Activated CD4-positive, alpha-beta T cell treated with anti-CD3 and anti-CD28 coated beads, Interleukin-2, amount 10 ng/mL, durations not matched to agents 7 days and 5 days (primary cell): ENCODE data around the gene INTS1. TPM values are rescaled to one million over a fixed set of nuclear protein-coding genes. Genes with fewer than 3 reads are reported as not detected.
A peak's percentile ranks its signal among the peaks of the same experiment; 100 is the strongest.

Experiments used
- CTCF ChIA-PET: fragments of 350-600 bp; sonication (Branson Sonifier 250); formaldehyde crosslinking; loops from one replicate; lab custom pipeline; 2021; ENCODE audit warnings: antibody characterized with exemption; lab: Charles Lee
- POLR2A ChIA-PET: fragments of 350-600 bp; sonication (Branson Sonifier 250); formaldehyde crosslinking; loops from one replicate; lab custom pipeline; 2021; ENCODE audit warnings: antibody characterized with exemption; lab: Charles Lee
- DNase-seq: peaks from one replicate; pipeline ENCODE4 v3.0.0-alpha.2; 2020
- H3K27ac Mint-ChIP-seq: one replicate; pipeline ENCODE4 v1.8.0; 2021; ENCODE audit warnings: mild to moderate bottlenecking, moderate library complexity, mixed read lengths
- H3K27me3 Mint-ChIP-seq: one replicate; pipeline ENCODE4 v1.8.0; 2021; ENCODE audit warnings: mixed read lengths
- H3K36me3 Mint-ChIP-seq: one replicate; pipeline ENCODE4 v1.8.0; 2021; ENCODE audit warnings: low read depth, mixed read lengths
- H3K4me1 Mint-ChIP-seq: one replicate; pipeline ENCODE4 v1.8.0; 2021; ENCODE audit warnings: mixed read lengths
- H3K4me3 Mint-ChIP-seq: one replicate; pipeline ENCODE4 v1.8.0; 2021; ENCODE audit warnings: mild to moderate bottlenecking, moderate library complexity, mixed read lengths
- H3K9me3 Mint-ChIP-seq: one replicate; pipeline ENCODE4 v1.8.0; 2021; ENCODE audit warnings: mixed read lengths
- total RNA-seq, 2 experiments: library from RNA; stranded (reverse); gene quantifications; one replicate each; pipeline ENCODE4 v1.2.3, GENCODE V29; 2021

The INTS1 gene
- total RNA-seq, 2 experiments from 2014 or later = 90.6 to 104 TPM

DNA sequence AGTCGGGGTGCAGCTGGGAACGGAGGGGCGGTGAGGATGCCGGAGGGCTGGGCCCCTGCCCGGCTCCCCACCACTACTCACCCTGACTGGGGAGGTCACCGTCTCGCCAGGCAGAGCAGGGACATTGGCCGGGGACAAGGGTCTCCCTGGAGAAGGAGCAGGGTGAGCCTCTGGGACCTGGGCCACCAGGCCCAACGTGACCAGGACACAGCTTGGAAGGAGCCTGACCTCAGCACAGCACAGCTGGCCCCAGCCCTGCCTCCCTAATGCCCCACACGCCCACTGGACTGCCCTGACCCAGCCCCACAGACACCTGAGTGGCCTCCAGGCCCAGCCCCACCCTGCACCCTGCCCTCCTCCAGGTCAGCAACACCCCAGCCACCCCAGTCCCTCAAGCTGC, 66.0 kb downstream of the INTS1 start:
- no peak overlapping the region for H3K4me3 Mint-ChIP-seq
- peaks cover 4% of the 10 kb centered on the region for H3K9me3 Mint-ChIP-seq
- DNase-seq = no peak
- CTCF ChIA-PET = interaction anchor here (0.6 to 0.7 kb wide), 3 partner anchors 10 to 190 kb away, joined by 3 read pairs; no protein-coding TSS in a partner anchor
- POLR2A ChIA-PET = no interaction called here
- no peaks in the 10 kb centered on the region for H3K36me3 Mint-ChIP-seq
- H3K27me3 Mint-ChIP-seq = no peaks in the 10 kb centered on the region
- no peaks in the 10 kb centered on the region for H3K4me1 Mint-ChIP-seq
- H3K27ac Mint-ChIP-seq = no peak overlapping the region

- H3K27ac Mint-ChIP-seq = no peak overlapping the region
- no peak for DNase-seq
- no peak overlapping the region for H3K4me3 Mint-ChIP-seq
- ChIA-PET POLR2A (no interaction called here), CTCF (interaction anchor here (0.7 to 1.3 kb wide), 2 partner anchors 17 to 53 kb away, joined by 3 read pairs; no protein-coding TSS in a partner anchor)
- H3K36me3 Mint-ChIP-seq = no peaks in the 10 kb centered on the region
- H3K27me3 Mint-ChIP-seq = peaks cover 2% of the 10 kb centered on the region
- H3K4me1 Mint-ChIP-seq = peaks cover 2% of the 10 kb centered on the region
- peaks cover 4% of the 10 kb centered on the region for H3K9me3 Mint-ChIP-seq
Observed at GRCh38 chr7:1437155-1437880, 66.9 kb downstream of the INTS1 start.

- CTCF ChIA-PET = interaction anchor here (0.6 to 1.3 kb wide), 2 partner anchors 17 to 324 kb away, joined by 3 read pairs; no protein-coding TSS in a partner anchor
- H3K36me3 Mint-ChIP-seq = no peaks in the 10 kb centered on the region
- H3K4me1 Mint-ChIP-seq = peaks cover 2% of the 10 kb centered on the region
- POLR2A ChIA-PET = no interaction called here
- no peak for DNase-seq
- no peak overlapping the region for H3K4me3 Mint-ChIP-seq
- no peak overlapping the region for H3K27ac Mint-ChIP-seq
- peaks cover 4% of the 10 kb centered on the region for H3K9me3 Mint-ChIP-seq
- H3K27me3 Mint-ChIP-seq = peaks cover 2% of the 10 kb centered on the region
Observed at GRCh38 chr7:1436608-1437007, 67.6 kb downstream of the INTS1 start.

- H3K4me3 Mint-ChIP-seq = no peak overlapping the region
- no peak for DNase-seq
- peaks cover 2% of the 10 kb centered on the region for H3K4me1 Mint-ChIP-seq
- H3K27ac Mint-ChIP-seq = no peak overlapping the region
- ChIA-PET POLR2A (no interaction called here), CTCF (no interaction called here)
- peaks cover 2% of the 10 kb centered on the region for H3K27me3 Mint-ChIP-seq
- no peaks in the 10 kb centered on the region for H3K36me3 Mint-ChIP-seq
- H3K9me3 Mint-ChIP-seq = peaks cover 4% of the 10 kb centered on the region
Observed at GRCh38 chr7:1434891-1435670, 69.1 kb downstream of the INTS1 start.

DNA sequence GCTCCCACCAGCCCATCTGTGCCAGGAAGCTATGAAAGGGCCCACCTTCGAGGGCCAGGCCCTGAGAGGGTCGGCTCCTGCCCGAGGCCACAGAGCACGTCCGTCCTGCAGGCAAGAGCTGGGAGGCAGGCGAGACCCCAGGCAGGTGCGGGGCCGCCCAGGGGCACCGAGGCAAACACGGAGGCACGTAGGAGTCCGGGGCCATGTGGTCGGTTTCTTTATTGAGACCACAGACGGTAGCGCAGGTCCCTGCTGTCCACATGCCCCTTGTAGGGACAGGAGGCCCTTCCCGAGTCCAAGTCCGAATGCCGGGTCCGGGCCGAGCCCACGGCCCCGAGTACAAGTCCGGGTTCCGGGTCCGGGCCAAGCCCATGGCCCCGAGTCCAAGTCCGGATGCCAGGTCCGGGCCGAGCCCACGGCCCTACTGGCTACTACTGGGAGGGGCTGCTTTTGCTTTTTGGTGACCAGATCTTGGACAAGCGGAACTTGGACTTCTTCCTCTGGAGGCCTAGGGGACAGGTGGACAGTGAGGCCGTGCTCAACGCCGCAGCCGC, 69.9 kb downstream of the INTS1 start:
- Mint-ChIP-seq H3K36me3 (no peaks in the 10 kb centered on the region), H3K27ac (no peak overlapping the region), H3K4me3 (no peak overlapping the region), H3K4me1 (peaks cover 2% of the 10 kb centered on the region), H3K27me3 (peaks cover 2% of the 10 kb centered on the region), H3K9me3 (peaks cover 2% of the 10 kb centered on the region)
- DNase-seq = no peak
- POLR2A ChIA-PET = no interaction called here
- CTCF ChIA-PET = interaction anchor here (1.2 kb wide), 1 partner anchor 25 kb away, joined by 3 read pairs; no protein-coding TSS in a partner anchor

- ChIA-PET CTCF (interaction anchor here (0.6 to 1.8 kb wide), 14 partner anchors 11 to 240 kb away, joined by 3 to 8 read pairs (median 4); no protein-coding TSS in a partner anchor), POLR2A (no interaction called here)
- Mint-ChIP-seq H3K4me1 (peaks cover 2% of the 10 kb centered on the region), H3K36me3 (no peaks in the 10 kb centered on the region), H3K4me3 (no peak overlapping the region), H3K9me3 (no peaks in the 10 kb centered on the region), H3K27me3 (peaks cover 2% of the 10 kb centered on the region), H3K27ac (no peak overlapping the region)
- no peak for DNase-seq
Observed at GRCh38 chr7:1433128-1433920, 70.9 kb downstream of the INTS1 start.

- Mint-ChIP-seq H3K27ac (no peak overlapping the region), H3K4me1 (peaks cover 2% of the 10 kb centered on the region), H3K27me3 (peaks cover 2% of the 10 kb centered on the region), H3K36me3 (no peaks in the 10 kb centered on the region), H3K4me3 (no peak overlapping the region), H3K9me3 (no peaks in the 10 kb centered on the region)
- CTCF ChIA-PET = interaction anchor here (0.6 to 1.8 kb wide), 15 partner anchors 10 to 239 kb away, joined by 3 to 8 read pairs (median 4); no protein-coding TSS in a partner anchor
- DNase-seq = peak; percentile 82
- POLR2A ChIA-PET = no interaction called here
Observed at GRCh38 chr7:1432411-1433082, 71.6 kb downstream of the INTS1 start.

GRCh38 chr7:1431634-1432380, 72.4 kb downstream of the INTS1 start:
- no peak overlapping the region for H3K4me3 Mint-ChIP-seq
- no peak overlapping the region for H3K27ac Mint-ChIP-seq
- peaks cover 2% of the 10 kb centered on the region for H3K27me3 Mint-ChIP-seq
- no peaks in the 10 kb centered on the region for H3K36me3 Mint-ChIP-seq
- DNase-seq = no peak
- peaks cover 2% of the 10 kb centered on the region for H3K4me1 Mint-ChIP-seq
- H3K9me3 Mint-ChIP-seq = no peaks in the 10 kb centered on the region
- ChIA-PET POLR2A (no interaction called here), CTCF (interaction anchor here (1.0 to 1.8 kb wide), 14 partner anchors 9 to 238 kb away, joined by 3 to 8 read pairs (median 4); no protein-coding TSS in a partner anchor)

GRCh38 chr7:1431226-1431625, 73.0 kb downstream of the INTS1 start:
- peaks cover 2% of the 10 kb centered on the region for H3K4me1 Mint-ChIP-seq
- no peak for DNase-seq
- H3K9me3 Mint-ChIP-seq = no peaks in the 10 kb centered on the region
- H3K4me3 Mint-ChIP-seq = no peak overlapping the region
- no peaks in the 10 kb centered on the region for H3K36me3 Mint-ChIP-seq
- no peak overlapping the region for H3K27ac Mint-ChIP-seq
- CTCF ChIA-PET = interaction anchor here (1.0 to 1.4 kb wide), 3 partner anchors 10 to 230 kb away, joined by 3 to 4 read pairs (median 3); no protein-coding TSS in a partner anchor
- POLR2A ChIA-PET = no interaction called here
- peaks cover 2% of the 10 kb centered on the region for H3K27me3 Mint-ChIP-seq

DNA sequence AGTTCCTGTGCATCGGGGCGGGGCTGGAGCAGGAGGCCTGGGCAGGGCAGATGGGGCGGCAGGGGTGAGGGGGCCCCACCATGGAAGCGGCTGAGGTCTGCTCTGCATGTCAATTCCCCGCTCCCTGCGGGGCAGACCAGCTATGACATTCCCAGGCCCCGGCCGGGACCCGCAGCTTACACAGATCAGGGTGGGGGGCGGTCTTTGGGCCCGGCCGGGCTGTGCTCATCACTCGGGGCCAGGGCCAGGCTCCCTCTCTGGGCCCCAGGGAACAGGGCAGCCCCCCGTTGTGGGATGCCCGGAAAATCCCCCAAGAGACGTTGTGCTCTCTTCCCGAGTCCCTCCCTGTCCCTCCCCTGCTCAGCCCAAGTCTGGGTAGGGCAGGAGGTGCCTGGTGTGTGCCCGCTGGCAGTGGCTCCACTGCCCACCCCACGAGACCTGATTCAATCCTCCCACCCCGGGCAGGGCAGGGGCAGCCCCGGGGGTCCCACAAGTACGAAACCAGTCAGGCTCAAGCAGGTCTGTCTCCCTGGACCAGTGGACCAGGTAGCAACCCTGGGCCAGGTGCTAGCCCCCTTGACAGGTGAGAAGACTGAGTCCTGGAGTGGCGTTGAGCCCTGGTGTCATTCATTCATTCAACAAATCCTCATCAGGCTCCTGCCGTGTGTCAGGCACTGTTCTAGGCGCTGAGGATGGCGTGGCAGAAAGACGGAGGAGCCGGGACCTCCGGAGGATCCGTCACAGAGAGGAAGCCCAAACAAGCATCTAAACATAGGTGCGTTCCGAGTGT, 73.9 kb downstream of the INTS1 start:
- ChIA-PET CTCF (no interaction called here), POLR2A (no interaction called here)
- Mint-ChIP-seq H3K4me1 (peaks cover 2% of the 10 kb centered on the region), H3K27ac (no peak overlapping the region), H3K9me3 (no peaks in the 10 kb centered on the region), H3K4me3 (no peak overlapping the region), H3K36me3 (no peaks in the 10 kb centered on the region), H3K27me3 (peaks cover 5% of the 10 kb centered on the region)
- DNase-seq = no peak
